Stomach (tissue), 9 donors: ENCODE measurements around the gene LPIN2. TPM values are rescaled to one million over a fixed set of nuclear protein-coding genes. Genes with fewer than 3 reads are reported as not detected.

Experiments used
- DNase-seq, 2 donors: peaks; one replicate each; pipeline versions ENCODE4 v3.0.0 to v3.0.0-alpha.2; 2013 to 2019
- H3K27ac ChIP-seq, 5 donors: fragments of 200-600 bp in 4 of 5; sonication (generic) in 4 of 5; one replicate each; pipeline ENCODE4 v1.5.1; 2013 to 2019; ENCODE audit warnings: mild to moderate bottlenecking in 1 of 5, moderate library complexity in 1 of 5
- H3K27me3 ChIP-seq, 3 donors: fragments of 200-600 bp; sonication (generic); one replicate each; pipeline ENCODE4 v1.5.1; 2017 to 2019; ENCODE audit warnings: mixed run types in 1 of 3
- H3K36me3 ChIP-seq, 4 donors: fragments of 200-600 bp; sonication (generic); 1 replicate in 3 of 4; 2 replicates in 1 of 4; pipeline ENCODE4 v1.5.1; 2016 to 2019
- H3K4me1 ChIP-seq, 4 donors: fragments of 200-600 bp; sonication (generic); one replicate each; pipeline ENCODE4 v1.5.1; 2016 to 2019
- H3K4me3 ChIP-seq, 4 donors: fragments of 200-600 bp; sonication (generic) in 3 of 4; one replicate each; pipeline ENCODE4 v1.5.1; 2016 to 2019; ENCODE audit warnings: mild to moderate bottlenecking in 1 of 4
- H3K9me3 ChIP-seq, 4 donors: fragments of 200-600 bp; sonication (generic); one replicate each; pipeline ENCODE4 v1.5.1; 2016 to 2019
- EP300 ChIP-seq: sonication (generic); formaldehyde crosslinking; IDR thresholded peaks from one replicate; pipeline ENCODE4 v1.6.1; 2017; ENCODE audit warnings: antibody characterized with exemption
- POLR2A ChIP-seq, 4 donors: fragments of 450-650 bp; IDR thresholded peaks; one replicate each; pipeline ENCODE4 v1.6.1; 2016; ENCODE audit warnings: antibody characterized with exemption in 4 of 4, control low read depth in 2 of 4, mild to moderate bottlenecking in 1 of 4, moderate library complexity in 1 of 4
- POLR2AphosphoS5 ChIP-seq, 3 donors: sonication (generic); formaldehyde crosslinking; IDR thresholded peaks; one replicate each; pipeline ENCODE4 v1.6.1; 2016; ENCODE audit warnings: antibody characterized with exemption in 3 of 3
- WGBS, 5 donors: extraction: QIAGEN DNeasy Blood & Tissue Kit in 3 of 5; methylation state at CpG; one replicate each; pipeline versions ENCODE4 v1.1.5 to v1.1.7; 2013 to 2018; 5-methylcytosine and 5-hydroxymethylcytosine counted together
- intact Hi-C: fragments of 100-400 bp; cut with DNase I; formaldehyde crosslinking; loops from one replicate; pipeline ENCODE4 v1.15.1; 2023; ENCODE audit warnings: low total_unique reads
- polyA plus RNA-seq, 3 donors: library from polyadenylated mRNA; stranded (reverse); fragments of 200-250 nt; gene quantifications; one replicate each; pipeline ENCODE4 v1.2.3, GENCODE V29; 2013
- total RNA-seq, 5 donors: library from RNA; depleted of rRNA; stranded (reverse); fragments of >200 nt; gene quantifications; one replicate each; pipeline versions ENCODE4 v1.1.0 to v1.2.3, GENCODE V29; 2014 to 2016
- TF ChIP-seq, protein P1 (sequence below), 7 experiments: fragments of 450-650 bp in 4 of 7; fragments of 200-600 bp in 3 of 7; sonication (generic) in 3 of 7; IDR thresholded peaks; one replicate each; pipeline ENCODE4 v1.5.1; 2016 to 2019; ENCODE audit warnings: antibody characterized with exemption in 7 of 7, control low read depth in 2 of 7, mild to moderate bottlenecking in 1 of 7
- donor health status: healthy with polysubstance abuse.
- donor health status: Bipolar disorder and iron deficiency.
- donor health status: healthy.

Gene LPIN2
- total and polyA plus RNA-seq, 8 donors = 4.0 to 86.8 (median 13.0) TPM

DNA sequence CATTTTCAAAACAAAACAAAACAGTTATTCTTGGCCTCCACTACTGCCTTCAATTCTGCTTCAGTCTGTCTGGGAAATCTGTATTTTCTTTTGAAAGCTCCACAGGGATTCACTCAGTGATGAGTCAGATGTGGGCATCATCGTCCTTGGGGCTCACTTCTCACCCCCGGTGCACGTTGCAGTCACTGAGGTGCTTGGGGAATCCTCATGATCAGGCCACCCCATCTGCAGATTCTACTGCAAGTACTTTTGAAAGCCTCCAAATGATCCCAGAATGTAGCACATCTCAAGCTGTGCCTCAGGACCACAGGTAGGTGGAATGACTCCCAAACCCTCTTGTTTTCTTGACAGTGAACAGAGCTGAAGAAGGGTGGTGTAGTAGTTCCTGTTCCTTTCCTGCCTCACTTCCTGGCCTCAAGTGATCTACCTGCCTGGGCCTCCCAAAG lies 34.3 kb downstream of the LPIN2 start:
- intact Hi-C loops = no loop called here
- TF ChIP-seq POLR2A (IDR thresholded peaks at IDR 0.05) (no peak), EP300 (no peak), POLR2AphosphoS5 (IDR thresholded peaks at IDR 0.05) (no peak)
- TF ChIP-seq, protein P1, sequence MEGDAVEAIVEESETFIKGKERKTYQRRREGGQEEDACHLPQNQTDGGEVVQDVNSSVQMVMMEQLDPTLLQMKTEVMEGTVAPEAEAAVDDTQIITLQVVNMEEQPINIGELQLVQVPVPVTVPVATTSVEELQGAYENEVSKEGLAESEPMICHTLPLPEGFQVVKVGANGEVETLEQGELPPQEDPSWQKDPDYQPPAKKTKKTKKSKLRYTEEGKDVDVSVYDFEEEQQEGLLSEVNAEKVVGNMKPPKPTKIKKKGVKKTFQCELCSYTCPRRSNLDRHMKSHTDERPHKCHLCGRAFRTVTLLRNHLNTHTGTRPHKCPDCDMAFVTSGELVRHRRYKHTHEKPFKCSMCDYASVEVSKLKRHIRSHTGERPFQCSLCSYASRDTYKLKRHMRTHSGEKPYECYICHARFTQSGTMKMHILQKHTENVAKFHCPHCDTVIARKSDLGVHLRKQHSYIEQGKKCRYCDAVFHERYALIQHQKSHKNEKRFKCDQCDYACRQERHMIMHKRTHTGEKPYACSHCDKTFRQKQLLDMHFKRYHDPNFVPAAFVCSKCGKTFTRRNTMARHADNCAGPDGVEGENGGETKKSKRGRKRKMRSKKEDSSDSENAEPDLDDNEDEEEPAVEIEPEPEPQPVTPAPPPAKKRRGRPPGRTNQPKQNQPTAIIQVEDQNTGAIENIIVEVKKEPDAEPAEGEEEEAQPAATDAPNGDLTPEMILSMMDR (IDR thresholded peaks at IDR 0.05) = no peak
- Histone ChIP-seq H3K9me3 (no peaks in the 10 kb centered on the region), H3K4me3 (no peak overlapping the region), H3K27ac (peak overlapping the region; percentile 56 to 92 (median 82)), H3K27me3 (no peaks in the 10 kb centered on the region), H3K4me1 (peaks cover 56 to 98% (median 88%) of the 10 kb centered on the region in 4 donors), H3K36me3 (no peaks in the 10 kb centered on the region)
- DNase-seq = no peak
- WGBS, 5 donors = 50 to 74% (median 54%) methylated on average over 3 of the region's 3 CpGs

DNA sequence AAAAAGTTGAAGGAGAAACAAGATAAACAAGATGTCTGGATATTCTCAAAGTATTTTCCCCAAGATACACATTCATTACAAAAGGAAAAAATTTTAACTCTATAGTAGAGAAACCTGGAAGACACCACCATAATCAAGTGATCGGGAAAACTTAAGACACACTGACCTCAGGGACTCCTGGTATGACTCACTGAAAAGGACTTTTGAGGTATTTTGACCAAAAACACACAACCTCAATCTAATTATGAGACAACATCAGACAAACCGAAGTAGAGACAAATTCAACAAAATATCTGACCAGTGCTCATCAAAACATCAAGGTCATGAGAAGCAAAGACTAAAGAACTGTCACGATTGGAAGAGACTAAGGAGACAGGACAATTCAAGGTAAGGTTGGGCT lies 34.7 kb downstream of the LPIN2 start:
- Histone ChIP-seq H3K27ac (peak overlapping the region in 4 of 5 donors; percentile 71 to 92 (median 84)), H3K9me3 (no peaks in the 10 kb centered on the region), H3K4me1 (peaks cover 59 to 98% (median 88%) of the 10 kb centered on the region in 4 donors), H3K4me3 (no peak overlapping the region), H3K27me3 (no peaks in the 10 kb centered on the region), H3K36me3 (no peaks in the 10 kb centered on the region)
- TF ChIP-seq EP300 (no peak), POLR2A (IDR thresholded peaks at IDR 0.05) (no peak), POLR2AphosphoS5 (IDR thresholded peaks at IDR 0.05) (no peak)
- TF ChIP-seq, protein P1 (IDR thresholded peaks at IDR 0.05) = no peak
- 59 to 80% (median 73%) methylated on average over 3 of the region's 3 CpGs for WGBS, 5 donors
- no peak for DNase-seq
- intact Hi-C loops = no loop called here

DNA sequence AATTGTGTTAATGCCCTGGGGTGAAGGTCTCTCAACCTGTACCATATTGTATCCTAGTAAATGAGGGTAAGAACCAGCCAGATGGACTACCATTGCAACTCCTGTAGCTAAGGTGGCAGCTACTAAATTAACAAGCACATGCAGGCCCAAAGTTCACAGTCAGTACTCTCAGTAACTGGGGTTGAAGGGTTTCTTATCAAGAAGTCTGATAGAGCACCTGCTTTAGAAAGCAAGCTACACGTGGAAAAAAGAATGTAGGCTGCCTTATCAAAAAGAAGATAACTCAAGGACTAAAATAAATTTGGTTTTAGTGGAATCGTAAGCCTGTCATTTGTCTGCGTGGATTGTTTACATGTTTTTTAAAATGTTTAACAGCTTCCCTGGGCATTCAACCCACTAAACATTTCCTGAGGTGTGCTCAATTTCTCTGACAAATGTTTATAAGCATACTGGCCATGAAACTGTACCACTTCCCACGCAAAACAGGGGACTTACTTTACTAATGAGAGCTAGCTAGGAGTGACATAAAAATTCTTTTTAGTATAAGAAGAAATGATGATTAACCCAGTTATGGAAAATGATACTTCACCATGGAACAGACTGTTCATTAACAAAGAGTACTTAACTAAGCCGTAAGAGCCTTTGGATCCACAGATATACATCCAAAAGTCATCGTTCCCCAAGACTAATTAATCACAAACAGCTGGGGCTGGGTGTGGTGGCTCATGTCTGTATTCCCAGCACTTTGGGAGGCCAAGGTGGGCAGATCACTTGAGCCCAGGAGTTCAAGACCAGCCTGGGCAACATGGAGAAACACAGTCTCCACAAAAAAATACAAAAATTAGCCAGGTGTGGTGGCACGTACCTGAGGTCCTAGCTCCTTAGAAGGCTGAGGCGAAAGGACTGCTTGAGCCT lies 36.5 kb downstream of the LPIN2 start:
- Histone ChIP-seq H3K27me3 (no peaks in the 10 kb centered on the region), H3K4me1 (peaks cover 64 to 98% (median 85%) of the 10 kb centered on the region in 4 donors), H3K36me3 (no peaks in the 10 kb centered on the region), H3K27ac (peak overlapping the region; percentile 41 to 92 (median 82)), H3K9me3 (no peaks in the 10 kb centered on the region), H3K4me3 (no peak overlapping the region)
- DNase-seq = peak in 1 of 2 donors; percentile 63
- TF ChIP-seq POLR2AphosphoS5 (IDR thresholded peaks at IDR 0.05) (peak in 2 of 3 donors; percentile 31 to 41), POLR2A (IDR thresholded peaks at IDR 0.05) (no peak)
- WGBS, 5 donors = 40 to 55% (median 41%) methylated on average over 8 of the region's 8 CpGs
- intact Hi-C loops = no loop called here

DNA sequence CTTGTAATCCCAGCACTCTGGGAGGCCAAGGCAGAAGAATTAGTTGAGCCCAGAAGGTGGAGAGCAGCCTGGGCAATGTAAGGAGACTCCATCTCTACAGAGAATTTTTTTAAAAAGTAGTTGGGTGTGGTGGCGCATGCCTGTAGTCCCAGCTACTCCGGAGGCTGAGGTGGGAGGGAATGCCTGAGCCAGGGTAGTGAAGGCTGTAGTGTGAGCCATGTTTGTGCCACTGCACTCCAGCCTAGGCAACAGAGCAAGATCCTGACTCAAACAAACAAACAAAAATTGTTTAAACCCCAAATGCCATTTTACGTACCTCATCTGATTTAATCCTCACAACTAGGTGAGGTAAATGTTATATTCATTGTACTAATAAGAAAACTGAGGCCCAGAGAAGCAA lies 38.2 kb downstream of the LPIN2 start:
- intact Hi-C loops = no loop called here
- Histone ChIP-seq H3K4me3 (no peak overlapping the region), H3K27ac (peak overlapping the region in 2 of 5 donors; percentile 82 to 92), H3K36me3 (no peaks in the 10 kb centered on the region), H3K27me3 (no peaks in the 10 kb centered on the region), H3K4me1 (peaks cover 64 to 98% (median 84%) of the 10 kb centered on the region in 4 donors), H3K9me3 (no peaks in the 10 kb centered on the region)
- 77 to 89% (median 81%) methylated on average over 3 of the region's 3 CpGs for WGBS, 5 donors
- no peak for DNase-seq
- no peak for TF ChIP-seq EP300
- TF ChIP-seq, protein P1 (IDR thresholded peaks at IDR 0.05) = no peak
- TF ChIP-seq POLR2AphosphoS5 (IDR thresholded peaks at IDR 0.05) = no peak
- no peak for TF ChIP-seq POLR2A (IDR thresholded peaks at IDR 0.05)
